Testis (tissue), 2 donors: ENCODE data around the gene TIGD4.

ENCODE experiments used
- CTCF ChIP-seq, 3 experiments: fragments of 450-650 bp in 2 of 3; fragments of 200-600 bp in 1 of 3; sonication (generic) in 1 of 3; IDR thresholded peaks; one replicate each; pipeline ENCODE4 v1.5.1; 2016 to 2019; ENCODE audit warnings: antibody characterized with exemption in 3 of 3, mild to moderate bottlenecking in 2 of 3, moderate library complexity in 1 of 3
- POLR2A ChIP-seq: fragments of 450-650 bp; IDR thresholded peaks from one replicate; pipeline ENCODE4 v1.6.1; 2017; ENCODE audit warnings: antibody characterized with exemption, mild to moderate bottlenecking, moderate library complexity

GRCh38 chr4:152771741-152772533, 7.6 kb downstream of the TIGD4 start:
- TF ChIP-seq POLR2A = no peak
- no peak for TF ChIP-seq CTCF (IDR thresholded peaks at IDR 0.05)
